Esophagus squamous epithelium (tissue), 5 donors: ENCODE measurements around the gene MAML3. TPM values are rescaled to one million over a fixed set of nuclear protein-coding genes. Genes with fewer than 3 reads are reported as not detected.

Experiments
- DNase-seq: peaks from one replicate; lab custom pipeline; 2025; lab: John Stamatoyannopoulos, UW
- H3K27ac ChIP-seq, 4 donors: fragments of 200-600 bp; sonication (generic); one replicate each; pipeline ENCODE4 v1.5.1; 2016 to 2019; ENCODE audit warnings: mild to moderate bottlenecking in 1 of 4
- H3K27me3 ChIP-seq, 4 donors: fragments of 200-600 bp; sonication (generic); 1 replicate in 3 of 4; 2 replicates in 1 of 4; pipeline versions ENCODE4 v1.5.1 to v1.6.0; 2017 to 2021; ENCODE audit warnings: antibody characterized with exemption in 1 of 4
- H3K36me3 ChIP-seq, 3 donors: fragments of 200-600 bp; sonication (generic); one replicate each; pipeline ENCODE4 v1.5.1; 2016 to 2019
- H3K4me1 ChIP-seq, 3 donors: fragments of 200-600 bp; sonication (generic); one replicate each; pipeline ENCODE4 v1.5.1; 2017 to 2019
- H3K4me3 ChIP-seq, 4 donors: fragments of 200-600 bp; sonication (generic); 1 replicate in 3 of 4; 2 replicates in 1 of 4; pipeline ENCODE4 v1.5.1; 2016 to 2019; ENCODE audit warnings: mild to moderate bottlenecking in 2 of 4, moderate library complexity in 1 of 4
- H3K9me3 ChIP-seq, 3 donors: fragments of 200-600 bp; sonication (generic); one replicate each; pipeline ENCODE4 v1.5.1; 2016 to 2019
- CTCF ChIP-seq, 6 experiments: fragments of 450-650 bp in 4 of 6; fragments of 200-600 bp in 2 of 6; sonication (generic) in 2 of 6; IDR thresholded peaks; one replicate each; pipeline ENCODE4 v1.5.1; 2016 to 2019; ENCODE audit warnings: antibody characterized with exemption in 6 of 6, mild to moderate bottlenecking in 4 of 6, moderate library complexity in 4 of 6
- POLR2A ChIP-seq, 4 donors: fragments of 450-650 bp; IDR thresholded peaks; one replicate each; pipeline ENCODE4 v1.6.1; 2017; ENCODE audit warnings: antibody characterized with exemption in 4 of 4, mild to moderate bottlenecking in 4 of 4, moderate library complexity in 3 of 4
- WGBS, 2 donors: methylation state at CpG; one replicate each; pipeline ENCODE4 v1.1.5; 2018; 5-methylcytosine and 5-hydroxymethylcytosine counted together
- intact Hi-C: fragments of 100-400 bp; cut with DNase I; formaldehyde crosslinking; loops from one replicate; pipeline ENCODE4 v1.15.0; 2022
- total RNA-seq, 4 donors: library from RNA; depleted of rRNA; stranded (reverse); fragments of >200 nt; gene quantifications; one replicate each; pipeline ENCODE4 v1.1.0, GENCODE V29; 2016
- donor health status: DM: yes; HTN: yes; CAD: no.

MAML3 gene
- total RNA-seq, 4 donors from 2014 or later = 6.9 to 14.2 (median 8.9) TPM

GRCh38 chr4:139773560-139774318 is 380.2 kb downstream of the MAML3 start:
- intact Hi-C loops = no loop called here
- no peak for DNase-seq
- Histone ChIP-seq H3K36me3 (no peaks in the 10 kb centered on the region), H3K27ac (no peak overlapping the region), H3K4me1 (peaks cover 0 to 9% (median 0%) of the 10 kb centered on the region in 3 donors), H3K9me3 (no peaks in the 10 kb centered on the region), H3K4me3 (no peak overlapping the region), H3K27me3 (no peaks in the 10 kb centered on the region)
- TF ChIP-seq CTCF (IDR thresholded peaks at IDR 0.05) = no peak
- no peak for TF ChIP-seq POLR2A (IDR thresholded peaks at IDR 0.05)
- 72 to 79% methylated on average over 6 of the region's 6 CpGs for WGBS, 2 donors

- intact Hi-C loops = no loop called here
- Histone ChIP-seq H3K27ac (no peak overlapping the region), H3K9me3 (no peaks in the 10 kb centered on the region), H3K27me3 (no peaks in the 10 kb centered on the region), H3K36me3 (no peaks in the 10 kb centered on the region), H3K4me1 (peaks cover 0 to 17% (median 0%) of the 10 kb centered on the region in 3 donors), H3K4me3 (no peak overlapping the region)
- 72 to 83% methylated on average over 4 of the region's 4 CpGs for WGBS, 2 donors
- TF ChIP-seq POLR2A (IDR thresholded peaks at IDR 0.05) (no peak), CTCF (IDR thresholded peaks at IDR 0.05) (no peak)
- no peak for DNase-seq
Observed at GRCh38 chr4:139770361-139770760, 383.6 kb downstream of the MAML3 start.

- DNase-seq = no peak
- no peaks in the 10 kb centered on the region for H3K36me3 ChIP-seq
- intact Hi-C loops = no loop called here
- H3K9me3 ChIP-seq = no peaks in the 10 kb centered on the region
- 65 to 71% methylated on average over 4 of the region's 4 CpGs for WGBS, 2 donors
- H3K27me3 ChIP-seq = no peaks in the 10 kb centered on the region
- no peak for TF ChIP-seq POLR2A (IDR thresholded peaks at IDR 0.05)
- TF ChIP-seq CTCF (IDR thresholded peaks at IDR 0.05) = no peak
- no peak overlapping the region for H3K4me3 ChIP-seq
- H3K4me1 ChIP-seq = peaks cover 0 to 21% (median under 1%) of the 10 kb centered on the region in 3 donors
- no peak overlapping the region for H3K27ac ChIP-seq
Observed at GRCh38 chr4:139769364-139769763, 384.6 kb downstream of the MAML3 start.

GRCh38 chr4:139768896-139769295 is 385.1 kb downstream of the MAML3 start:
- TF ChIP-seq CTCF (IDR thresholded peaks at IDR 0.05) (peak in 3 of 6 experiments; percentile 11 to 42 (median 13)), POLR2A (IDR thresholded peaks at IDR 0.05) (no peak)
- 94 to 100% methylated on average over 4 of the region's 4 CpGs for WGBS, 2 donors
- Histone ChIP-seq H3K27ac (no peak overlapping the region), H3K27me3 (no peaks in the 10 kb centered on the region), H3K4me3 (no peak overlapping the region), H3K4me1 (peaks cover 0 to 24% (median 5%) of the 10 kb centered on the region in 3 donors), H3K9me3 (no peaks in the 10 kb centered on the region), H3K36me3 (no peaks in the 10 kb centered on the region)
- DNase-seq = no peak
- intact Hi-C loops = no loop called here

GRCh38 chr4:139768366-139768765 is 385.6 kb downstream of the MAML3 start:
- intact Hi-C loops = no loop called here
- no peaks in the 10 kb centered on the region for H3K27me3 ChIP-seq
- no peak for TF ChIP-seq POLR2A (IDR thresholded peaks at IDR 0.05)
- no peak for TF ChIP-seq CTCF (IDR thresholded peaks at IDR 0.05)
- H3K4me1 ChIP-seq = peaks cover 0 to 30% (median 10%) of the 10 kb centered on the region in 3 donors
- no peak overlapping the region for H3K27ac ChIP-seq
- no peak overlapping the region for H3K4me3 ChIP-seq
- no peaks in the 10 kb centered on the region for H3K36me3 ChIP-seq
- 89 to 100% methylated on average over 1 of the region's 1 CpG for WGBS, 2 donors
- H3K9me3 ChIP-seq = no peaks in the 10 kb centered on the region
- DNase-seq = no peak
